ENCODE data around the gene BTBD2.

BTBD2 gene

GRCh38 chr19:1984357-1984756 lies 31.2 kb downstream of the BTBD2 start:
- no peak for TF ChIP-seq EZH2 (optimal IDR thresholded peaks at IDR 0.05; ENCODE audit: low read depth, low read length)
- no peak for TF ChIP-seq CTCF (IDR thresholded peaks at IDR 0.05; ENCODE audit: low read length)
- TF ChIP-seq EZH2phosphoT487 (IDR thresholded peaks at IDR 0.05; ENCODE audit: low read length), result no peak
- Histone ChIP-seq H3K27me3 (replicated peaks; ENCODE audit: insufficient read depth, low read length) (no peaks in the 10 kb centered on the region), H3K27ac (ENCODE audit: low read length) (no peak overlapping the region), H3F3A (ENCODE audit: insufficient read depth, low read length) (no peaks in the 10 kb centered on the region), H3K4me2 (ENCODE audit: low read depth, low read length) (no peak overlapping the region), H3K79me2 (ENCODE audit: low read length) (no peaks in the 10 kb centered on the region), H4K20me1 (ENCODE audit: insufficient read depth, low read length) (no peaks in the 10 kb centered on the region), H3K9me2 (replicated peaks; ENCODE audit: insufficient read depth, low read length) (no peaks in the 10 kb centered on the region), H3K9me3 (replicated peaks; ENCODE audit: insufficient read depth, low read length) (no peaks in the 10 kb centered on the region), H3K4me1 (ENCODE audit: low read length) (no peaks in the 10 kb centered on the region), H3K36me3 (replicated peaks; ENCODE audit: insufficient read depth, low read length) (peaks cover 5% of the 10 kb centered on the region), H2AFZ (ENCODE audit: low read length) (no peak overlapping the region), H3K9ac (ENCODE audit: low read length) (no peak overlapping the region), H3K4me3 (ENCODE audit: low read length) (no peak overlapping the region)
- DNase-seq, result no peak

- Histone ChIP-seq H2AFZ (ENCODE audit: low read length) (no peak overlapping the region), H4K20me1 (ENCODE audit: insufficient read depth, low read length) (no peaks in the 10 kb centered on the region), H3K27ac (ENCODE audit: low read length) (no peak overlapping the region), H3K4me1 (ENCODE audit: low read length) (no peaks in the 10 kb centered on the region), H3K4me2 (ENCODE audit: low read depth, low read length) (no peak overlapping the region), H3K79me2 (ENCODE audit: low read length) (peaks cover 12% of the 10 kb centered on the region), H3K9ac (ENCODE audit: low read length) (no peak overlapping the region), H3F3A (ENCODE audit: insufficient read depth, low read length) (no peaks in the 10 kb centered on the region), H3K9me3 (replicated peaks; ENCODE audit: insufficient read depth, low read length) (no peaks in the 10 kb centered on the region), H3K4me3 (ENCODE audit: low read length) (no peak overlapping the region), H3K9me2 (replicated peaks; ENCODE audit: insufficient read depth, low read length) (no peaks in the 10 kb centered on the region), H3K27me3 (replicated peaks; ENCODE audit: insufficient read depth, low read length) (no peaks in the 10 kb centered on the region), H3K36me3 (replicated peaks; ENCODE audit: insufficient read depth, low read length) (peaks cover under 1% of the 10 kb centered on the region)
- no peak for DNase-seq
- TF ChIP-seq CTCF (IDR thresholded peaks at IDR 0.05; ENCODE audit: low read length), result no peak
- no peak for TF ChIP-seq EZH2 (optimal IDR thresholded peaks at IDR 0.05; ENCODE audit: low read depth, low read length)
- TF ChIP-seq EZH2phosphoT487 (IDR thresholded peaks at IDR 0.05; ENCODE audit: low read length), result no peak
Measured at GRCh38 chr19:1981253-1981652, 34.3 kb downstream of the BTBD2 start.

- Histone ChIP-seq H3K9ac (ENCODE audit: low read length) (no peak overlapping the region), H2AFZ (ENCODE audit: low read length) (no peak overlapping the region), H3K27ac (ENCODE audit: low read length) (no peak overlapping the region), H3K4me1 (ENCODE audit: low read length) (no peaks in the 10 kb centered on the region), H3K36me3 (replicated peaks; ENCODE audit: insufficient read depth, low read length) (no peaks in the 10 kb centered on the region; the same call in 1 of the 2 replicates), H3K9me2 (replicated peaks; ENCODE audit: insufficient read depth, low read length) (no peaks in the 10 kb centered on the region), H3K27me3 (replicated peaks; ENCODE audit: insufficient read depth, low read length) (no peaks in the 10 kb centered on the region), H4K20me1 (ENCODE audit: insufficient read depth, low read length) (no peaks in the 10 kb centered on the region), H3K9me3 (replicated peaks; ENCODE audit: insufficient read depth, low read length) (no peaks in the 10 kb centered on the region), H3F3A (ENCODE audit: insufficient read depth, low read length) (no peaks in the 10 kb centered on the region), H3K79me2 (ENCODE audit: low read length) (peaks cover 16% of the 10 kb centered on the region), H3K4me3 (ENCODE audit: low read length) (no peak overlapping the region), H3K4me2 (ENCODE audit: low read depth, low read length) (no peak overlapping the region)
- TF ChIP-seq EZH2phosphoT487 (IDR thresholded peaks at IDR 0.05; ENCODE audit: low read length), result no peak
- no peak for TF ChIP-seq EZH2 (optimal IDR thresholded peaks at IDR 0.05; ENCODE audit: low read depth, low read length)
- no peak for DNase-seq
Measured at GRCh38 chr19:1980809-1981181, 34.7 kb downstream of the BTBD2 start.

- TF ChIP-seq EZH2 (optimal IDR thresholded peaks at IDR 0.05; ENCODE audit: low read depth, low read length) (no peak), EZH2phosphoT487 (IDR thresholded peaks at IDR 0.05; ENCODE audit: low read length) (no peak), CTCF (IDR thresholded peaks at IDR 0.05; ENCODE audit: low read length) (no peak)
- no peaks in the 10 kb centered on the region for H3K4me1 ChIP-seq (ENCODE audit: low read length)
- no peaks in the 10 kb centered on the region for H3K9me3 ChIP-seq (replicated peaks; ENCODE audit: insufficient read depth, low read length)
- peaks cover 22% of the 10 kb centered on the region for H3K79me2 ChIP-seq (ENCODE audit: low read length)
- no peaks in the 10 kb centered on the region for H3K27me3 ChIP-seq (replicated peaks; ENCODE audit: insufficient read depth, low read length)
- no peaks in the 10 kb centered on the region; the same call in 1 of the 2 replicates for H3K36me3 ChIP-seq (replicated peaks; ENCODE audit: insufficient read depth, low read length)
- DNase-seq, result no peak
- H3K4me3 ChIP-seq (ENCODE audit: low read length), result no peak overlapping the region
- no peak overlapping the region for H3K4me2 ChIP-seq (ENCODE audit: low read depth, low read length)
- H3K9me2 ChIP-seq (replicated peaks; ENCODE audit: insufficient read depth, low read length), result no peaks in the 10 kb centered on the region
- H4K20me1 ChIP-seq (ENCODE audit: insufficient read depth, low read length), result no peaks in the 10 kb centered on the region
- H3K9ac ChIP-seq (ENCODE audit: low read length), result no peak overlapping the region
- no peak overlapping the region for H3K27ac ChIP-seq (ENCODE audit: low read length)
- no peak overlapping the region for H2AFZ ChIP-seq (ENCODE audit: low read length)
- H3F3A ChIP-seq (ENCODE audit: insufficient read depth, low read length), result no peaks in the 10 kb centered on the region
Measured at GRCh38 chr19:1980091-1980808, 35.3 kb downstream of the BTBD2 start.

Data from MM.1S (cell line).